Naive thymus-derived CD4-positive, alpha-beta T cell (primary cell): ENCODE results near the gene CASTOR1. TPM values are rescaled to one million over a fixed set of nuclear protein-coding genes. Genes with fewer than 3 reads are reported as not detected.

Source experiments
- ATAC-seq: fragments of 150-1000 bp; cut with Tn5 transposase; 2 replicates; pipeline ENCODE4 v1.10.0; 2021; ENCODE audit warnings: mild to moderate bottlenecking, moderate library complexity
- CTCF ChIA-PET: fragments of 350-600 bp; sonication (Branson Sonifier 250); formaldehyde crosslinking; loops from one replicate; lab custom pipeline; 2021; ENCODE audit warnings: antibody characterized with exemption; lab: Charles Lee
- POLR2A ChIA-PET: fragments of 350-600 bp; sonication (Branson Sonifier 250); formaldehyde crosslinking; loops from one replicate; lab custom pipeline; 2021; ENCODE audit warnings: antibody characterized with exemption, inconsistent platforms; lab: Charles Lee
- DNase-seq, 9 donors: peaks; one replicate each; pipeline versions ENCODE4 v3.0.0 to v3.0.0-alpha.2; 2020 to 2022; ENCODE audit warnings: mixed read lengths in 1 of 9
- H3K27ac ChIP-seq: one replicate; pipeline ENCODE4 v1.7.0; 2013; ENCODE audit warnings: mild to moderate bottlenecking, low read depth, low read length, moderate library complexity
- H3K27me3 ChIP-seq, 2 donors: one replicate each; pipeline ENCODE4 v1.7.0; 2013; ENCODE audit warnings: low read length in 2 of 2, mild to moderate bottlenecking in 2 of 2, moderate library complexity in 2 of 2; ENCODE audit not compliant: control insufficient read depth in 2 of 2, insufficient read depth in 2 of 2
- H3K36me3 ChIP-seq, 3 experiments: 1 replicate in 2 of 3; 2 replicates in 1 of 3; pipeline ENCODE4 v1.7.0; 2013; ENCODE audit warnings: low read length in 3 of 3, mild to moderate bottlenecking in 3 of 3, moderate library complexity in 1 of 3; ENCODE audit not compliant: insufficient read depth in 3 of 3, control insufficient read depth in 2 of 3
- H3K4me1 ChIP-seq, 2 donors: one replicate each; pipeline ENCODE4 v1.7.0; 2013; ENCODE audit warnings: low read length in 2 of 2, mild to moderate bottlenecking in 2 of 2, moderate library complexity in 1 of 2; ENCODE audit not compliant: control insufficient read depth in 2 of 2, insufficient read depth in 2 of 2
- H3K4me3 ChIP-seq: 2 replicates; pipeline ENCODE4 v1.7.0; 2013; ENCODE audit warnings: mild to moderate bottlenecking, low read length
- H3K9me3 ChIP-seq, 3 experiments: 1 replicate in 2 of 3; 2 replicates in 1 of 3; pipeline ENCODE4 v1.7.0; 2013; ENCODE audit warnings: low read length in 3 of 3; ENCODE audit not compliant: control insufficient read depth in 2 of 3
- H3K27ac Mint-ChIP-seq, 9 donors: one replicate each; pipeline ENCODE4 v1.8.0; 2020 to 2022; ENCODE audit warnings: mixed read lengths in 9 of 9, mild to moderate bottlenecking in 8 of 9, moderate library complexity in 5 of 9, inconsistent platforms in 2 of 9
- H3K27me3 Mint-ChIP-seq, 5 donors: one replicate each; pipeline ENCODE4 v1.8.0; 2021 to 2022; ENCODE audit warnings: mixed read lengths in 5 of 5, mild to moderate bottlenecking in 1 of 5
- H3K36me3 Mint-ChIP-seq, 5 donors: one replicate each; pipeline ENCODE4 v1.8.0; 2020 to 2022; ENCODE audit warnings: mixed read lengths in 5 of 5, mild to moderate bottlenecking in 3 of 5, inconsistent platforms in 1 of 5
- H3K4me1 Mint-ChIP-seq, 7 donors: one replicate each; pipeline ENCODE4 v1.8.0; 2020 to 2022; ENCODE audit warnings: mixed read lengths in 7 of 7, mild to moderate bottlenecking in 3 of 7, inconsistent platforms in 1 of 7
- H3K4me3 Mint-ChIP-seq, 10 donors: one replicate each; pipeline ENCODE4 v1.8.0; 2020 to 2022; ENCODE audit warnings: mild to moderate bottlenecking in 10 of 10, mixed read lengths in 10 of 10, moderate library complexity in 6 of 10, inconsistent platforms in 2 of 10
- H3K9me3 Mint-ChIP-seq, 11 donors: one replicate each; pipeline ENCODE4 v1.8.0; 2020 to 2022; ENCODE audit warnings: mixed read lengths in 11 of 11, mild to moderate bottlenecking in 4 of 11, inconsistent platforms in 1 of 11, moderate library complexity in 1 of 11
- intact Hi-C, 2 donors: fragments of 100-400 bp; cut with micrococcal nuclease; formaldehyde crosslinking; loops; one replicate each; pipeline ENCODE4 v1.15.1; 2023
- polyA plus RNA-seq, 2 donors: library from polyadenylated mRNA; unstranded; fragments of 300-500 nt; fragmentation: Illumina TruSeq; gene quantifications; one replicate each; pipeline ENCODE4 v1.2.3, GENCODE V29; 2021
- total RNA-seq, 6 experiments: library from RNA in 5 of 6; stranded (reverse) in 5 of 6; gene quantifications; 1 replicate in 5 of 6; 2 replicates in 1 of 6; pipeline ENCODE4 v1.2.3 and lab custom pipeline; 2021 to 2026

Gene CASTOR1
- total and polyA plus RNA-seq, 7 experiments from 2014 or later = 12.4 to 43.0 (median 19.0) TPM

- H3K4me1 Mint-ChIP-seq = peaks cover 34 to 87% (median 79%) of the 10 kb centered on the region in 7 donors
- peaks cover 13 to 70% of the 10 kb centered on the region in 2 donors for H3K4me1 ChIP-seq
- no peaks in the 10 kb centered on the region for H3K27me3 ChIP-seq
- H3K27ac ChIP-seq = peak overlapping the region; percentile 77
- DNase-seq (no peak), ATAC-seq (no peak)
- POLR2A ChIA-PET = interaction anchor here (0.9 to 48.9 kb wide), 4 partner anchors 4 to 127 kb away, joined by 3 to 1265 read pairs (median 636); partner anchors contain the start of genes CASTOR1, CCDC157, SF3A1 and TBC1D10A
- no peaks in the 10 kb centered on the region for H3K27me3 Mint-ChIP-seq
- intact Hi-C loops = loop anchor here in 1 of 2 donors (1.0 kb wide), 1 partner anchor 8 kb away; no protein-coding TSS in a partner anchor
- CTCF ChIA-PET = interaction anchor here (0.9 to 1.6 kb wide), 4 partner anchors 9 to 189 kb away, joined by 3 to 11 read pairs (median 4); no protein-coding TSS in a partner anchor
- H3K4me3 Mint-ChIP-seq = peak overlapping the region; percentile 23 to 82 (median 77)
- peaks cover 0 to 73% (median 23%) of the 10 kb centered on the region in 3 experiments for H3K36me3 ChIP-seq
- no peaks in the 10 kb centered on the region for H3K9me3 ChIP-seq
- peak overlapping the region; percentile 74 to 98 (median 97) for H3K27ac Mint-ChIP-seq
- H3K9me3 Mint-ChIP-seq = no peaks in the 10 kb centered on the region
- no peak overlapping the region for H3K4me3 ChIP-seq
- H3K36me3 Mint-ChIP-seq = peaks cover 3 to 47% (median 27%) of the 10 kb centered on the region in 5 donors
Measured at GRCh38 chr22:30296833-30297232, 7.5 kb upstream of the CASTOR1 start.

GRCh38 chr22:30296324-30296723 is 7.0 kb upstream of the CASTOR1 start:
- POLR2A ChIA-PET = interaction anchor here (0.9 to 48.9 kb wide), 5 partner anchors 5 to 128 kb away, joined by 3 to 1265 read pairs (median 8); partner anchors contain the start of genes CASTOR1, CCDC157, SEC14L2 and SF3A1
- peaks cover 3 to 44% (median 23%) of the 10 kb centered on the region in 5 donors for H3K36me3 Mint-ChIP-seq
- H3K9me3 Mint-ChIP-seq = no peaks in the 10 kb centered on the region
- H3K27ac Mint-ChIP-seq = peak overlapping the region; percentile 74 to 98 (median 97)
- peaks cover 28 to 85% (median 74%) of the 10 kb centered on the region in 7 donors for H3K4me1 Mint-ChIP-seq
- peak in 7 of 9 donors; percentile 26 to 71 (median 52) for DNase-seq
- CTCF ChIA-PET = interaction anchor here (0.5 to 1.5 kb wide), 6 partner anchors 8 to 188 kb away, joined by 3 to 11 read pairs (median 4); partner anchors contain the start of gene RNF215
- ATAC-seq = peak; percentile 58
- intact Hi-C loops = loop anchor here in 1 of 2 donors (1.0 kb wide), 1 partner anchor 9 kb away; no protein-coding TSS in a partner anchor
- Histone ChIP-seq H3K9me3 (no peaks in the 10 kb centered on the region), H3K27ac (peak overlapping the region; percentile 77), H3K4me3 (peak overlapping the region; percentile 14), H3K4me1 (peaks cover 8 to 64% of the 10 kb centered on the region in 2 donors), H3K36me3 (peaks cover 0 to 73% (median 26%) of the 10 kb centered on the region in 3 experiments), H3K27me3 (no peaks in the 10 kb centered on the region)
- peak overlapping the region; percentile 23 to 82 (median 77) for H3K4me3 Mint-ChIP-seq
- no peaks in the 10 kb centered on the region for H3K27me3 Mint-ChIP-seq

DNA sequence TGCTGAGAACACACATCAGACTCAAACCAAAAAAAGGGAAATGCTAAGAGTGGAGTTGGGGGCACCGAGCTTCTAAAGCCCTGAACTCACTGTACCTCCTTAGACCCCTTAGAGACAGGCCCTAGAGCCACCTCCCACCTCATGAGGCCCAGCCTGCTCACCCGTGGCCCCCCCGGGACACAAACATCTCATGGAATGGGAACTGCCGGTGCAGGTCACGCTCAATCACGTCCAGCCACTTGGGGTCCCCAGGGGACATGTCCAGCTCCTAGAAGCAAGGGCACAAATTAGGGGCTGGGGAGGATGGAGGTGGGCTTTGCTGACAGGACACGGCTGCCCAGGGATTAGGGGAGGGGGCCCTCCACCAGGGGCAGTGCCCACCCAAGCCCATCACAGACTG is 6.3 kb upstream of the CASTOR1 start:
- no peak for DNase-seq
- peaks cover 32 to 85% (median 70%) of the 10 kb centered on the region in 7 donors for H3K4me1 Mint-ChIP-seq
- Histone ChIP-seq H3K27ac (peak overlapping the region; percentile 77), H3K4me1 (peaks cover 4 to 63% of the 10 kb centered on the region in 2 donors), H3K27me3 (no peaks in the 10 kb centered on the region), H3K9me3 (no peaks in the 10 kb centered on the region), H3K4me3 (no peak overlapping the region), H3K36me3 (peaks cover 0 to 71% (median 26%) of the 10 kb centered on the region in 3 experiments)
- no peaks in the 10 kb centered on the region for H3K27me3 Mint-ChIP-seq
- intact Hi-C loops = no loop called here
- H3K27ac Mint-ChIP-seq = peak overlapping the region; percentile 74 to 98 (median 97)
- CTCF ChIA-PET = interaction anchor here (0.5 to 1.5 kb wide), 6 partner anchors 8 to 187 kb away, joined by 3 to 11 read pairs (median 4); partner anchors contain the start of gene RNF215
- POLR2A ChIA-PET = interaction anchor here (0.6 to 32.8 kb wide), 4 partner anchors 25 to 296 kb away, joined by 3 to 1265 read pairs (median 6); partner anchors contain the start of genes CCDC157, PES1, SEC14L2 and SF3A1
- no peaks in the 10 kb centered on the region for H3K9me3 Mint-ChIP-seq
- H3K36me3 Mint-ChIP-seq = peaks cover 3 to 37% (median 20%) of the 10 kb centered on the region in 5 donors
- no peak for ATAC-seq
- H3K4me3 Mint-ChIP-seq = peak overlapping the region in 7 of 10 donors; percentile 16 to 82 (median 77)

DNA sequence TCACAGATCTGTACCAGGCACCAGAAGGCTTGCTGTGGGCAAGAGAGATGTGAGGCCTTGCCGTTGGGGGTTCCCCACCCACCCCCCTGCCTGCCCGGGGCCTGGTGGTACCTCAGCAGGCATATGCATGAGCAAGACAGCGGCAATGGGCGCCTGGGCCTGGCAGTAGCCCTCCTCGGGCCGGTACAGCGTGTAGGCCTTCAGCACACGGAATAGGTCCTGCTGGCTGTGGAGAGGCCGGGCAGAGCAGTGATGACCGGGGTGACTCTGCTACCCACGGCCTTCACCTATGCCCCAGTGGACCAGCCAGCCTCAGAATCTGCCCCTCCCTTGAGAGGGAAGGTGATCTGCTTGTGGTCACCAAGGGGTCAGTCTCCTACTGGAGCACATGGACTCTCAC is 5.5 kb upstream of the CASTOR1 start:
- H3K4me3 Mint-ChIP-seq = no peak overlapping the region
- H3K27ac Mint-ChIP-seq = peak overlapping the region in 6 of 9 donors; percentile 56 to 98 (median 95)
- intact Hi-C loops = no loop called here
- H3K27ac ChIP-seq = peak overlapping the region; percentile 20
- CTCF ChIA-PET = no interaction called here
- H3K4me1 ChIP-seq = peaks cover 11 to 64% of the 10 kb centered on the region in 2 donors
- H3K4me3 ChIP-seq = no peak overlapping the region
- DNase-seq (no peak), ATAC-seq (no peak)
- no peaks in the 10 kb centered on the region for H3K27me3 Mint-ChIP-seq
- H3K36me3 Mint-ChIP-seq = peaks cover 3 to 34% (median 20%) of the 10 kb centered on the region in 5 donors
- peaks cover 35 to 85% (median 73%) of the 10 kb centered on the region in 7 donors for H3K4me1 Mint-ChIP-seq
- no peaks in the 10 kb centered on the region for H3K9me3 Mint-ChIP-seq
- POLR2A ChIA-PET = interaction anchor here (1.0 to 32.8 kb wide), 3 partner anchors 25 to 88 kb away, joined by 3 to 1265 read pairs (median 87); partner anchors contain the start of genes CCDC157, SF3A1 and TBC1D10A
- no peaks in the 10 kb centered on the region for H3K27me3 ChIP-seq
- H3K9me3 ChIP-seq = no peaks in the 10 kb centered on the region
- peaks cover 0 to 64% (median 26%) of the 10 kb centered on the region in 3 experiments for H3K36me3 ChIP-seq

DNA sequence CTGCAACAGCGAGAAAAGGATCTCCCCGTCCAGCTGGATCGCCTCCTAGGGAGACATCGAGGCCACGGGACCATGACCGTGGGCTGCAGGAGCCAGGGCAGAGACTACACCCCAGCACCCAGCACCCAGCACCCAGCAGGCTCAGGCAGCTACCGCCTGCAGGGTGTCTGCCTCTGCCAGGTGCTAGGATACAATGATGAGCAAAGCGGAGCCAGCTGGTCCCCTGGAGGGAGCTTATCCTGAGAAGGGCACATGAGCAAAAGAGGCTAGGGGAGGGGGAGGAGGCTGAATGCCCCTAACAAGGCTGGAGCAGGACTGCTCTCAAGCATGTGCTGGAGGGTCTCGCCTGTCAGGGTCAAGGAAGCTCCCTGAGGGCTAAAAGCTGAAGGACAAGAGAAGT is 4.8 kb upstream of the CASTOR1 start:
- Histone ChIP-seq H3K36me3 (peaks cover 0 to 58% (median 22%) of the 10 kb centered on the region in 3 experiments), H3K27me3 (no peaks in the 10 kb centered on the region), H3K4me3 (no peak overlapping the region), H3K9me3 (no peaks in the 10 kb centered on the region), H3K27ac (no peak overlapping the region), H3K4me1 (peaks cover 13 to 58% of the 10 kb centered on the region in 2 donors)
- H3K4me3 Mint-ChIP-seq = peak overlapping the region in 3 of 10 donors; percentile 7 to 56 (median 25)
- intact Hi-C loops = no loop called here
- ChIA-PET POLR2A (interaction anchor here (7.9 to 32.8 kb wide), 2 partner anchors 26 to 62 kb away, joined by 87 to 1265 read pairs; partner anchors contain the start of genes CCDC157, SF3A1 and TBC1D10A), CTCF (interaction anchor here (1.0 kb wide), 1 partner anchor 31 kb away, joined by 4 read pairs; no protein-coding TSS in a partner anchor)
- peak overlapping the region; percentile 23 to 93 (median 81) for H3K27ac Mint-ChIP-seq
- DNase-seq = no peak
- no peaks in the 10 kb centered on the region for H3K27me3 Mint-ChIP-seq
- no peaks in the 10 kb centered on the region for H3K9me3 Mint-ChIP-seq
- no peak for ATAC-seq
- peaks cover 3 to 31% (median 20%) of the 10 kb centered on the region in 5 donors for H3K36me3 Mint-ChIP-seq
- H3K4me1 Mint-ChIP-seq = peaks cover 32 to 82% (median 69%) of the 10 kb centered on the region in 7 donors

GRCh38 chr22:30293026-30293425 is 3.7 kb upstream of the CASTOR1 start:
- Mint-ChIP-seq H3K4me3 (no peak overlapping the region), H3K36me3 (peaks cover 3 to 27% (median 17%) of the 10 kb centered on the region in 5 donors), H3K9me3 (no peaks in the 10 kb centered on the region), H3K27me3 (no peaks in the 10 kb centered on the region), H3K4me1 (peaks cover 28 to 77% (median 64%) of the 10 kb centered on the region in 7 donors), H3K27ac (peak overlapping the region in 6 of 9 donors; percentile 36 to 93 (median 43))
- Histone ChIP-seq H3K4me1 (peaks cover 21 to 56% of the 10 kb centered on the region in 2 donors), H3K27ac (no peak overlapping the region), H3K36me3 (peaks cover 0 to 51% (median 19%) of the 10 kb centered on the region in 3 experiments), H3K9me3 (no peaks in the 10 kb centered on the region), H3K4me3 (no peak overlapping the region), H3K27me3 (no peaks in the 10 kb centered on the region)
- intact Hi-C loops = no loop called here
- POLR2A ChIA-PET = interaction anchor here (6.2 to 32.8 kb wide), 3 partner anchors 27 to 95 kb away, joined by 84 to 1265 read pairs (median 87); partner anchors contain the start of genes CCDC157, RNF215, SF3A1 and TBC1D10A
- ATAC-seq (no peak), DNase-seq (no peak)
- CTCF ChIA-PET = interaction anchor here (0.9 to 6.8 kb wide), 2 partner anchors 19 to 94 kb away, joined by 3 to 74 read pairs; partner anchors contain the start of gene RNF215
